GM10248 (cell line): ENCODE measurements around the gene SLC1A4.

Experiments used
- CTCF ChIA-PET: fragments of 300-600 bp; sonication (Branson Sonifier 250); formaldehyde crosslinking; extraction: SDS; loops from one replicate; lab custom pipeline; 2021; ENCODE audit warnings: antibody characterized with exemption; lab: Yijun Ruan, JAX
- POLR2A ChIA-PET: fragments of 350-650 bp; sonication (Branson Sonifier 250); formaldehyde crosslinking; extraction: SDS; loops from one replicate; lab custom pipeline; 2020; ENCODE audit warnings: antibody characterized with exemption; lab: Yijun Ruan, JAX
- DNase-seq: peaks from one replicate; pipeline ENCODE4 v3.0.0; 2012; ENCODE audit errors: extremely low spot score
- TF ChIP-seq, protein P1 (sequence below): IDR thresholded peaks from 2 replicates; pipeline ENCODE4 v1.5.1; 2012; ENCODE audit warnings: mild to moderate bottlenecking, low read depth; ENCODE audit errors: extremely low read depth, missing control alignments, control extremely low read depth

The SLC1A4 gene

DNA sequence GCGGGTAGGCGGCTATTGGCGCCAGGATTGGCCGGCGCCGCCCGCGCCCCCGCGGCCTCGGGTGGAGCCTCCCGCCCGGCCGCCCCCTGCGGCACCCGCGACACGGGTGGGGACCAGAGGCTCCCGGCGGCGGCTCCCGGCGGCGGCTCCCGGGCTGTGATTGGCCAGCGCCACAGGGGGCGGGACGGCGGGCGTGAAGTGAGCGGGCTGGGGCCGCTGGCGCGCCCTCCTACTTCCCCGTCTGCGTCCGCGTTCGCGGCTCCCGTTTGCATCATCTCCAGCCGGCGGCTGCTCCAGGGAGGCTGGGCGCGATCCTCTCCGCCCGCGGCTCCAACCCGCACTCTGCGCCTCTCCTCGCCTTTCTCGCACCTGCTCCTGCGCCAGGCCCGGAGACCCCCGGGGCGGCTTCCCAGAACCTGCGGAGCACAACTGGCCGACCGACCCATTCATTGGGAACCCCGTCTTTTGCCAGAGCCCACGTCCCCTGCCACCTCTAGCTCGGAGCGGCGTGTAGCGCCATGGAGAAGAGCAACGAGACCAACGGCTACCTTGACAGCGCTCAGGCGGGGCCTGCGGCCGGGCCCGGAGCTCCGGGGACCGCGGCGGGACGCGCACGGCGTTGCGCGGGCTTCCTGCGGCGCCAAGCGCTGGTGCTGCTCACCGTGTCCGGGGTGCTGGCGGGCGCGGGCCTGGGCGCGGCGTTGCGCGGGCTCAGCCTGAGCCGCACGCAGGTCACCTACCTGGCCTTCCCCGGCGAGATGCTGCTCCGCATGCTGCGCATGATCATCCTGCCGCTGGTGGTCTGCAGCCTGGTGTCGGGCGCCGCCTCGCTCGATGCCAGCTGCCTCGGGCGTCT lies at the start of gene SLC1A4:
TSS of gene SLC1A4 (plus strand) at position 274 of the 856 bp plus-strand sequence. CDS start at position 519, 245 bp downstream.
- peak; percentile 94 for DNase-seq
- TF ChIP-seq, protein P1, sequence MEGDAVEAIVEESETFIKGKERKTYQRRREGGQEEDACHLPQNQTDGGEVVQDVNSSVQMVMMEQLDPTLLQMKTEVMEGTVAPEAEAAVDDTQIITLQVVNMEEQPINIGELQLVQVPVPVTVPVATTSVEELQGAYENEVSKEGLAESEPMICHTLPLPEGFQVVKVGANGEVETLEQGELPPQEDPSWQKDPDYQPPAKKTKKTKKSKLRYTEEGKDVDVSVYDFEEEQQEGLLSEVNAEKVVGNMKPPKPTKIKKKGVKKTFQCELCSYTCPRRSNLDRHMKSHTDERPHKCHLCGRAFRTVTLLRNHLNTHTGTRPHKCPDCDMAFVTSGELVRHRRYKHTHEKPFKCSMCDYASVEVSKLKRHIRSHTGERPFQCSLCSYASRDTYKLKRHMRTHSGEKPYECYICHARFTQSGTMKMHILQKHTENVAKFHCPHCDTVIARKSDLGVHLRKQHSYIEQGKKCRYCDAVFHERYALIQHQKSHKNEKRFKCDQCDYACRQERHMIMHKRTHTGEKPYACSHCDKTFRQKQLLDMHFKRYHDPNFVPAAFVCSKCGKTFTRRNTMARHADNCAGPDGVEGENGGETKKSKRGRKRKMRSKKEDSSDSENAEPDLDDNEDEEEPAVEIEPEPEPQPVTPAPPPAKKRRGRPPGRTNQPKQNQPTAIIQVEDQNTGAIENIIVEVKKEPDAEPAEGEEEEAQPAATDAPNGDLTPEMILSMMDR = no peak
- ChIA-PET POLR2A (interaction anchor here (0.6 to 3.1 kb wide), 7 partner anchors 10 to 74 kb away, joined by 3 to 28 read pairs (median 6); no protein-coding TSS in a partner anchor), CTCF (interaction anchor here (0.7 to 8.5 kb wide), 8 partner anchors 9 to 85 kb away, joined by 3 to 92 read pairs (median 4); no protein-coding TSS in a partner anchor)

DNA sequence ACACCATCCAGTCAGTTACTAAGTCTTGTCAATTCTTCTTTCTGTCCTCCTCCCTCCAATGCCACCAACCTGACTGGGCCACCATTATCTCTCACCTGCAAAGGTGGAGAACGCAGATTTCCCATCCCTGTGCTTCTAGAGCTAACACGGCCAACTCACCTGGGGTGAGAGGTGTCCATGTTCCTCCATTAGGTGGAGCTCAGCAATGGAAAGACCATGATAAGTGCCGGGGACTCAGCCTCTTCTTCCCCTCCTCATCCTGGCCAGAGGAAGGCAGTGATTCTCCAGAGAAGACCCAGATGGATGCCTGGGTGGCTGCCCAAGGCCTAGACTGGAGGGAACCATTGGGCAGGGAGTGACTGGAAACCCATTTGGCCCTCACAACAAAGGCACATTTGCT lies 48.1 kb upstream of the SLC1A4 start:
- CTCF ChIA-PET = interaction anchor here (1.6 to 19.3 kb wide), 4 partner anchors 22 to 47 kb away, joined by 4 to 277 read pairs (median 12); no protein-coding TSS in a partner anchor
- TF ChIP-seq, protein P1 = no peak
- no peak for DNase-seq
- POLR2A ChIA-PET = no interaction called here

DNA sequence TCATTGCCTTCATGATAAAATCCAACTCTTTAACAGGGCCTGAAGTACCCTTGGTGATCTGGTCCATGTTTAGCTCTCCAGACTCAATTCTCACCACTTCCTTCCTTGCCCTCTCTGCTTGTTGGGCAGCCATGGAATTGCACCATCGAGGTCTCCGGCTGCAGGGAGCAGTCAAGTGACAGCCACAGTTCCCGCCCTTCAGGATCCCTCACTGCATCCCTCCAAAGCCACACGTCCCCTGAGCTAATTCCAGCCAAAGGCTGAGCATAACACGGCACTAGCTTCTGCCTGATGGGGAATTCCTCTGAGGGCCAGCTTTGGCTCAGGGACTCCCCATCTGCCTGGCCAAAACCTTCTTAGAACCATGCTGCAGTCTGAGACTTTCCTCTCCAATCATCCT lies 47.4 kb upstream of the SLC1A4 start:
- CTCF ChIA-PET = interaction anchor here (1.0 to 19.3 kb wide), 7 partner anchors 12 to 114 kb away, joined by 3 to 277 read pairs (median 5); partner anchors contain the start of gene CEP68
- no peak for DNase-seq

DNA sequence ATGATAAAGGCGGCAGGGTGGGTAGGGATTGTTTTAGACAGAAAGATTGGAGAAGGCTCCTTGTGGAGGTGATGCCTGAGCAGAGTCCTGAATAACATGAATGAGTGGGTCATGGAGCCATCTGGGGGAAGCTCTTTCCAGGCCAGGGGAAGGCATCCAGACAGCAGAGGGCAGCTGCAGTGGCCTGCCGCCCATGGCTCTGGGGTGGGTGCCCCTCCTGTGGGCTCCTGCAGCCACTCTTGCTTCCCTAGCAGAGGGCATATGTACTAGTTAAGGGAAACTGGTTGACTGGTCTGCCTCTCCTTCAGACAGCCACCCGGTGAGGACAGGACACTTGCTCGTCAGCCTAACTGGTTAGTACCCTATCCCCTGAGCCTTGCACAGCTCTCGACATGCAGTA lies 46.5 kb upstream of the SLC1A4 start:
- DNase-seq = no peak
- TF ChIP-seq, protein P1 = no peak
- POLR2A ChIA-PET = interaction anchor here (0.6 to 1.3 kb wide), 2 partner anchors 28 to 107 kb away, joined by 3 to 4 read pairs; no protein-coding TSS in a partner anchor
- CTCF ChIA-PET = interaction anchor here (1.0 to 19.3 kb wide), 6 partner anchors 10 to 45 kb away, joined by 3 to 277 read pairs (median 8); no protein-coding TSS in a partner anchor

More for the DNA sequence above, 47.4 kb upstream of the SLC1A4 start:
- TF ChIP-seq, protein P1 = no peak
- POLR2A ChIA-PET = interaction anchor here (0.6 to 1.3 kb wide), 2 partner anchors 25 to 27 kb away, joined by 3 to 4 read pairs; no protein-coding TSS in a partner anchor

DNA sequence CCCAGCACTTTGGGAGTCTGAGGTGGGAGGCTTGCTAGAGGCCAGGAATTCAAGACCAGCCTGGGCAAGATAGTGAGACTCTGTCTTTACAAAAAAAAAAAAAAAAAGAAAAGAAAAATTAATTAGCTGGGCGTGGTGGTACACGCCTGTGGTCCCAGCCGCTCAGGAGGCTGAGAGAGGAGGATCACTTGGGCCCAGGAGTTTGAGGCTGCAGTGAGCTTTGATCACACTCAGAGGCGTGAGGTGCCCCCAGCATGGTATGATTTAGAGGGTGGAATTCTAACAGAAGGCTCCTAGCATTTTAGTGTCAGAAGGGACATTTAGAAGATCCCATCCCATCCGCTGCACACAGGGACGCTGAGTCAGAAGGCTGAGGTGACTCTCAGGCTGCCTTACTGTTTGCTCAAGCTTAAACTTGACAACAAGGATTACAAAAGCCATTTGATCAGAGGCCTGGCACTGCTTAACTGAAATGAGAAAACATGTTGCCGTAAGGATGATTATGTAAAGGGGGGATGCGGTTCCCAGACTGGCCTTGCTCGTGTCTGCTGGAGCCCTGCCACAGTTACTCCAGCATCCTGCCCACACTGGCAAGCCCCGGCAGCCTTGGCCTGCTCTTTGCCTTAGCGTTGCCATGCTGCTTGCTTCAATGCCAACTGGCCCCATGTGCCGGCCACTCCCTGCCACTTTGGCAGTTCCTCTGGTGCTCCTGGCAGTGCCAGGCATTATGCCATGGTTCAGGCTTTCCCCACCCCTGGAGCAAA lies 45.6 kb upstream of the SLC1A4 start:
- DNase-seq = no peak
- TF ChIP-seq, protein P1 = no peak
- CTCF ChIA-PET = interaction anchor here (1.3 to 19.3 kb wide), 4 partner anchors 10 to 35 kb away, joined by 3 to 277 read pairs (median 16); no protein-coding TSS in a partner anchor
- POLR2A ChIA-PET = interaction anchor here (0.6 kb wide), 1 partner anchor 107 kb away, joined by 3 read pairs; no protein-coding TSS in a partner anchor
